H54 (cell line): ENCODE measurements around the gene DCTN4.

Experiments
- DNase-seq: peaks from one replicate; pipeline ENCODE4 v3.0.0; 2011; ENCODE audit warnings: low spot score, mixed read lengths; ENCODE audit not compliant: insufficient read length
- FAIRE-seq: peaks from 3 replicates; lab custom pipeline; 2011; peaks lifted over from hg19 to GRCh38; lab: Jason Lieb, UNC
- POLR2A ChIP-seq: IDR thresholded peaks from 2 replicates; pipeline ENCODE4 v1.6.1; 2011; ENCODE audit warnings: low read depth, mild to moderate bottlenecking, low read length

DCTN4 gene

DNA sequence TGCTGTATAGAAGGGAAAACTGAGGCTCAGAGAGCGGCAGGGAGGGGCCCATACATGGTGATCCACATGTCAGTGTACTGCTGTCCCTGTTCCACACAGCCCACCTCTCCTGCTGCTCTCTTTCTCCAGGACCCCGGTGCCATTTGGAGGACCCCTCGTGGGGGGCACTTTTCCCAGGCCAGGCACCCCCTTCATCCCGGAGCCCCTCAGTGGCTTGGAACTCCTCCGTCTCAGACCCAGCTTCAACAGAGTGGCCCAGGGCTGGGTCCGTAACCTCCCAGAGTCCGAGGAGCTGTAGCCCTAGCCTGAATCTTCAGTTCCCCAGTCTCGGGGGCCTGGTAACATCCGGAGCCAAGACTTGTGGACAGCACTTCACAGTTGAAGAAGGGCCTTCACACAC, 82.2 kb downstream of the DCTN4 start:
- FAIRE-seq: no peak
- no peak for DNase-seq
- TF ChIP-seq POLR2A: no peak

DNA sequence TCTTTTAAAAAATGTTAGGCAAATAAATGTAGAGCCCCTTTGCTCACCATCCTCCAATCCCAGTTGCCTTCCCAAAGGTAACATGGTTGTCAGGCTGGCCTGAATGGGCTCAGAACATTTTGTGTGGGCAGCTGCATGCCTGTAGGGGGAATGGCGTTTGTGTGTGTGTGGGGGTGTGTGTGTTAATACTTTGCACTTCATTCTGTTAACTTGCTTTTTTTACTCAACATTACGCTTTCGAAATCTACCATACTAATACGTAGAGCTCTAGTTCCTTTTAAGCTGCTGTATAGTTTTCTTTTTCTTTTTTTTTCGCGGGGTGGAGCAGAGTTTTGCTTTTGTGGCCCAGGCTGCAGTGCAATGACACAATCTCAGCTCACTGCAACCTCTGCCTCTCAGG, 83.7 kb downstream of the DCTN4 start:
- FAIRE-seq (no peak), DNase-seq (no peak)
- no peak for TF ChIP-seq POLR2A

DNA sequence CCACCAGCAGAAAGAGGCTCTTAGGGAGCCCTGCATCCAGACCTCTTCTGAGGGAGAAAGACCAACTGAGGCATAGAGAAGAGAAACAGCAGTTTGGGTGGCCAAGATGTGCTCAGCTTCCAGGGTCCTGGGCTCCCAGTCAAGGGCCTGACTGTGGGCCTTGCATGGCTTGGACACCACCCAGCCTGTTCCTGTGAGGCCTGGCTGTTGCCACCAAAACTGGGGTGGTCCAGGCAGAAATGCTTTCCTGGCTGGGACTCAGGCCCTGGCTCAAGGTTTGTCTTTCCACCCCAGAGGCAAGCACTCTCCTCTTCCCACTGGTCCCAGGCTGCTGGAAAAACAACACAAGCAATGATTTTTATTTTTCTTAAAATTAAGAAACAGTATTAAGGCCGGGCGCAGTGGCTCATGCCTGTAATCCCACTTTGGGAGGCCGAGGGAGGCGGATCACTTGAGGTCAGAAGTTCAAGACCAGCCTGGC, 84.4 kb downstream of the DCTN4 start:
- DNase-seq (no peak), FAIRE-seq (no peak)
- no peak for TF ChIP-seq POLR2A

DNA sequence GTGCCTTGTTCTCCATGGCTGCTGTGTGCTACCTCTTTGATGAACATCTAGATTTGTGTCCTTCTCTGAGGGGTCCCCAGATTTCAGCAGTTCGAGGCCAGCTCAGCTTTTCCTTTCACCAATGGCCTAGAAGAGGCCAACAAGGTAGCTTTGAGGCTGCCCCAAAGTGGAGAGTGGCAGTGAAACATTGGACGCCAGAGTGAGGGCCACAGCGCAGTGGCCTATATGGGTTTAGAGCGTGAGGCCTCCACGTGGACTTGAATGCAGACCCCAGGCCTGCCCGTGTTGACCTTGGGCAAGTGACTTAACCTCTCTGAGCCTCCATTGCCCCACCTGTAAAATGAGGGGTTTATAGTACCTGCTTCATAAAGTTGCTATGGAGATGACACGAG, 85.9 kb downstream of the DCTN4 start:
- DNase-seq (no peak), FAIRE-seq (no peak)
- TF ChIP-seq POLR2A: no peak

DNA sequence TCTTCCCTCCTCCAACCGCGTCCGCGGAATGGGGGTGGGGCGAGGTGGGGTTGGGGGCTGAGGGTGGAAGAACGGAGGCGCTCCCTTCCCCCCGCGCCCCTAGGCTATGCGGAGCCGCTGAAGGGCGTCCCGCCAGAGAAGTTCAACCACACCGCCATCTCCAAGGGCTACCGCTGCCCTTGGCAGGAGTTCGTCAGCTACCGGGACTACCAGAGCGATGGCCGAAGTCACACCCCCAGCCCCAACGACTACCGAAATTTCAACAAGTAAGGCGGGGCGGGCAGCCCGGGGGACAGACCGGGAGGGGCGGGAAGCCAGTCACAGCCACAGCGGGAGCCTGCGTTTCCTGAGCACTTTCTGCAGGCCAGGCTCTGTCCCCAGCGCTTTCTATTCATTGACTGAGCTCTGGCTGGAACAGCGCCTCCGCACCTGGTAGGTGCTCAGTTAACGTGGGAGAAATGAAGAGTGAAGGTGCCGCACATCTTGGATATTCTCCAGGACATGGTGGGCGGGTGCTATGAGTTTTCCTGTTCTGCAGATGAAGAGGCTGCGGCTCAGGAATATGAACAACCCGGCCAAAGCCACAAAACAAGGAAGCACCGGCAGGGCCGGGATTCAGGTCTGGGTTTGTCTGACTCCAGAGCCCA, 86.5 kb downstream of the DCTN4 start:
- DNase-seq (no peak), FAIRE-seq (no peak)
- no peak for TF ChIP-seq POLR2A

DNA sequence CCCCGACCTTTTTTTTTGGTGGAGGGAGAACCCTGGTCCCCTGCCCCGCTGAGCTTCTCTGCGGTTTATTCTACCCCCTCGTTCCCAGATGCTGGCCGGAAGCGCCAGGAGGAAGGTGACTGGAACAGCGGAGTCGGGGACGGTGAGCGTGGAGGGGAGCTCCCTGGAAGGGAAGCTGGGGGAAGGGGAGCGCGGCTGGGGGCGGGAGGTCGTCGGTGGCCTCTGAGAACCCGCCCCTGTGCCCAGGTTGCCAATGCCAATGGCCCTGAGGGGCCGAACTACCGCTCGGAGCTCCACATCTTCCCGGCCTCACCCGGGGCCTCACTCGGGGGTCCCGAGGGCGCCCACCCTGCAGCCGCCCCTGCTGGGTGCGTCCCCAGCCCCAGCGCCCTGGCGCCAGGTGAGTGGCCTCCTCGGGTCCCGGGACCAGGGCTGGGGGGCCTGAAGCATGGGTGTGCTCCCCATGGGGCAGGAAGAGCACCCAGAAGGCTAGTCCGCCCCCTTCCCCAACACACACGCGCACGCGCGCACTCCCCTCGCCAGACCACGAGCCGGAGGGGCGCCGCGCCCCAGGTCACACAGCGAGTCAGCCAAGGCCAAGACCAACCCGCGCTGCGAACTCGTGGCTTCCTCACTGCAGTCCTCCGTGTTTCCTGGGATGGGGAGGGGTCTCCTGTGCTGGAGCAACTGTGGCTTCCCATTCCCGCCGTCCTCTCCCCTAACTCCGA, 87.1 kb downstream of the DCTN4 start:
- DNase-seq (no peak), FAIRE-seq (no peak)
- no peak for TF ChIP-seq POLR2A

DNA sequence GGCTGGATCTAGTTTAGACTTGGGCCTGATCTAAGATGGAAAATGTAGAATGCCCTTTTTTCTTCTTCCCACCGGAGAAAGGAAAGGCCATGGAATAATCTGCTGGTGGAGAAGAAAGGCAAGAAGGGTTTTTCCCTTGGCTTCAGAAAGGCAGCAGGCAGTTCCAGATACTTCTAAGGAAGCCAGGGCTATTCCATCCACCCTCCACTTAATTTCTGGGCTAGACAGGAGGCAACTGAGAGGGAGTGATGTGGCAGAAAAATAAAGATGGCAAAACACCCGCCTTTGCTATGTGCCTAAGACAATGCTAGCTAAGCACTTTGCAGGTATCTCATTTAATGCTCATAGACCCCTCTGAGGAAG, 87.9 kb downstream of the DCTN4 start:
- TF ChIP-seq POLR2A: no peak
- DNase-seq (no peak), FAIRE-seq (no peak)

DNA sequence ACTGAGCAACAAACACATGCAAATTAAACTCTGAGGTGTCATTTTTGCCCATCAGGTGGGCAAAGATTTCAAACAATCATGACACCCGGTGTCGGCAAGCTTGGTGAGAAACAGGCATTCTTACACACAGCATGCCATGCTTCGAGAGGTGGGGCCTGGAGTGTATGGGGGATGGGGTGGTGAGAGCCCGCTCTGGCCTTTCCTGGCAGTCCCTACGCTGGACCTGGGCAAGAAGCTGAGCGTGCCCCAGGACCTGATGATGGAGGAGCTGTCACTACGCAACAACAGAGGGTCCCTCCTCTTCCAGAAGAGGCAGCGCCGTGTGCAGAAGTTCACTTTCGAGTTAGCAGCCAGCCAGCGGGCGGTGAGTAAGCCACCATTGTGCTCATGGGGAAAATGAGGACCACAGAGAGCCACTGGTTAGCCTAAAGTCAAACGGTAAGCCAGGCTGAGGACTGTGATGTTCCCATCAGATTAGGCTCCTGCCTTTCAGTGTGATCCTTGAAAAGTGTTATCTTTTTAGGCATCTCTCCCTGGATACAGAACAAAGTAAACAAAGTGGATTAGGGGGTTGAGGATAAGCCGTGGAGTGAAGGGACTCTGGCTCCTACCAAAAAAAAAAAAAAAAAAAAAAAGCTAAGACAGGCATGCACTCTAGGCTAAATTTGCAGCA, 88.4 kb downstream of the DCTN4 start:
- DNase-seq: no peak
- TF ChIP-seq POLR2A: no peak
- FAIRE-seq: no peak

DNA sequence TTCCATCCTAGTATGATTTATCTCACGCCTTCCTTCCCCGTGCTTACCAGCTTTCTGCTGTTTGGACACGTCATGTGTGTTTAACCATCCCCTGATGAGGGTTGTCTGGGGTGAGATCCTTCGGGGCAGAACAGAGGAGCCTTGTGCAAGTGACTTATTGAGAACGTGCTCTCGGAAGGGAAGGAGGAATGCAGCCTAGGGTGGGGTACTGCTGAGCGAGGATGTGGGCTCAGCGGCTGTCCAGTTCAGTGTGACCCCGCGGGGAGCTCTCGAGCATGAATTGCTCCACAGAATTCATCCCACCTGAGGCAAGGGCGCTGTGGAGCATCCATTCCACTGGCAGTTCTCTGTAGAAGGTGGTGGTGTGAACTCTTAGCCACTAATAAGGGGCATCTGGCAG, 93.8 kb downstream of the DCTN4 start:
- no peak for DNase-seq
- TF ChIP-seq POLR2A: no peak
- FAIRE-seq: no peak

DNA sequence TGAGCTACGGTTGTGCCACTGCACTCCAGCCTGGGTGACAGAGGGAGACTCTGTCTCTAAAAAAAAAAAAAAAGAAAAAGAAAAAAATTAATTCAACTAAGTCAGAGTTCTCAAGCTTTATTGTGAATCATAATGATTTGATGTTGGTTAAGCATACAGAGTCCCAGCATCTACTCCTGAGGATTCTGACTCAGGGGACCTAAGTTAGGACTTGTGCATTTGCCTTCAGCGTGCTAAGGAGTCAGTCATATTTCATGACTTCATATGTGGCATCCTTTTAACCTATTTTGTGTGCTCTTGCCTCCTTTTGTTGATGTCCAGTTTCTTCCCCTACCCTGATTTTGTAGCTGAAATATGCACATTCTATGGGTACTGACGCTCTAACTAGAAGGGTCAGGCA, 94.9 kb downstream of the DCTN4 start:
- no peak for DNase-seq
- FAIRE-seq: no peak
- no peak for TF ChIP-seq POLR2A

DNA sequence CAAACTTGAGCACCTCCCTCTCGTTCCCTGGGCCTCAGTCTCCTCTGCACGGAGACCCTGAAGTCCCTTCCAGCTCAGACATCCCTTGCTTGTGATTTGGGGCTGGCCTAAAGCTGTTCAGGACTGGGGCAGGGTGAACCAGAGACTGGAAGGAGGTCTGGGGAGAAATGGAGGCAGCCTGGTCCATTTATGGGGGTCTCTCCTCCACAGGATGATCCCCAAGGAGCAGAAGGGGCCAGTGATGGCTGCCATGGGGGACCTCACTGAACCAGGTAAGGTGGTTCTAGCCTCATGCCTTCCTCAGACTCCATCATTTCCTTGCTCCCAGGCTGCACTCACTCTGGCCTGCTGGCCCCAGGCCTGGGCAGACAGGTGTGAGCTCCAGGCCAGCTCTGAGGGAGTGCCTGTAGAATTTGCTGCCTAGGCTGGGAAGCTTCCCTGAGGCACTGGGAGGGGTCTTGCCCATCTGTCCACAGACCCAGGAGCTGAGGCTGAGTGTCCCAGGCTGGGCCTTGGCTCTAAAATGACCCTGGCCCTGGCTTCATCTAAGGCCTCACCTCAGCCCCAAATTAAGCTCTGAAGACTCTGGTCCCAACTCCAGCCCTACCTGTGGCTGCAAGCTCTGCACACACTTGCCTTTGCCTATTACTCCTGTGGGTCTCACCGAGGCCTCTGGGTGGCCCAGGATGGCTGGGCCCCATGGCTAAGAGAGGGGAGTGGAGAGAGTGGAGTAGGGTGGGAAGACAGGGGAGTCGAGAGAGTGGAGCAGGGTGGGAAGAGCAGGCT, 95.9 kb downstream of the DCTN4 start:
- FAIRE-seq (no peak), DNase-seq (no peak)
- no peak for TF ChIP-seq POLR2A

DNA sequence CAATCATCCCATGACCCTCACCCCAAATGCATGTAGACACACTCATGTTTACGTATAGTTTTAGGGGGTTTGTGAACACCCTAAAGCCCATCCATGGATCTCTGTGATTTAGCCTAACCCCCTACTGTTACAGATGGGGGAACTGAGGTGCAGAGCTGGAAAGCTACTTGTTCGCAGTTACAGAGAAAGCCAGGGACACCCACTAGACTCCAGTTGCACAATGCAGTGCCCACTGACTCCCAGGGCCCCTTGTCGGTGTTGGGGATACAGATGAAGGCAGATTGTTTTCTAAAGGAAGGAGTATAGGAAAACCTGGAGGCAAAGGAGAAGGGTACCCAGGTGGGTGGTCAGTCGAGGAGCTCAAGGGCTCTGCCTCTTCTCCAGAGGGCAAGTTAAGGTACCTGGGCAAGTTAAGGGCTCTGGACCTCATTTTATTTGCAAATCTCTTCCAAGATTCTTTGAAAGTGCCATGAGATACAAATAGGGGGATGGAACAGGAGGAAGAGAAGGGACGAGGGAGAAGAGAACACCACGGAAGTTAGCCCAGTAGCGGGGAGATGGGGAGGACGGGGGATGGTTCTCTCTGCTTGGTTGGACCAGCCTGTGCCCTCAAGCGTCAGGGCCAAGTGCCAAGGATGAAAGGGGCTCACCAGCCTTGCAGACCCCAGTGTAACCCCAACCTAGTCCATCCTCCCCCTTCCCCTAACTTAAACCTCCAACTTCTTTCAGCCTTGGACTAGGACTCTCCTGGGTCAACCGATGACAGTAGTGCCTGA, 96.8 kb downstream of the DCTN4 start:
- DNase-seq (no peak), FAIRE-seq (no peak)
- no peak for TF ChIP-seq POLR2A

DNA sequence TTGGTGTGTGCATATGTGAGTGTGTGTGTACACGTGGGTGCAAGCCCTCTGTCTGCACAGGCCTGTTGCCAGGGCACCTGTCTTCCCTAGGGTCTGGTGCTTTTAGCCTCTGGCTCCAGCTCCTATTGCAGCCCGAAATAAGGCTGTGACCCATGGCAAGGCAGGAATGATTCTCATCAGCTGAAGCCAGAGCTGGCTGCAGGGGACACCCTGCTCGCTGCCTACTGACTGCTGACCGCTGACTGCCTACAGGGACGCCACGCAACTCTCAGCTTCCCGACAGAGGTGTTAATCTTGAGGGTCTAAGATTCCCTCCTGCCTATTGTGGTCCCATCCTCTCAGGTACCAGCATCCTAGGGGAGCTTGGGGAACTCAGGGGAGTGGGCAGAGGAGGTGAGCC, 97.7 kb downstream of the DCTN4 start, which contains the start of gene MYOZ3:
Gene MYOZ3 (plus strand): TSS at position 166 of the 400 bp plus-strand sequence. CDS start 1,691 bp downstream, outside the sequence.
- DNase-seq (no peak), FAIRE-seq (no peak)
- TF ChIP-seq POLR2A: no peak
